ENCODE data around the gene DCTN1.

DCTN1 gene

GRCh38 chr2:74368499-74368898, 11.6 kb downstream of the DCTN1 start:
- no peak overlapping the region for H3K27ac ChIP-seq
- ChIA-PET POLR2A (ENCODE audit: low non-redundant PET) (no interaction called here), CTCF (no interaction called here)
- DNase-seq (ENCODE audit: low spot score), result no peak
- TF ChIP-seq CTCF (conservative IDR thresholded peaks at IDR 0.05; ENCODE audit: low read depth), result no peak

GRCh38 chr2:74367789-74368188, 12.3 kb downstream of the DCTN1 start:
- ChIA-PET CTCF (interaction anchor here (0.5 kb wide), 1 partner anchor 25 kb away, joined by 3 read pairs; no protein-coding TSS in a partner anchor), POLR2A (ENCODE audit: low non-redundant PET) (no interaction called here)
- no peak for DNase-seq (ENCODE audit: low spot score)
- no peak for TF ChIP-seq CTCF (conservative IDR thresholded peaks at IDR 0.05; ENCODE audit: low read depth)
- H3K27ac ChIP-seq, result no peak overlapping the region

GRCh38 chr2:74366036-74366435, 14.1 kb downstream of the DCTN1 start:
- no peak overlapping the region for H3K27ac ChIP-seq
- no peak for TF ChIP-seq CTCF (conservative IDR thresholded peaks at IDR 0.05; ENCODE audit: low read depth)
- ChIA-PET POLR2A (ENCODE audit: low non-redundant PET) (no interaction called here), CTCF (interaction anchor here (0.7 kb wide), 1 partner anchor 1187 kb away, joined by 3 read pairs; no protein-coding TSS in a partner anchor)
- no peak for DNase-seq (ENCODE audit: low spot score)

GRCh38 chr2:74364533-74365505, 15.3 kb downstream of the DCTN1 start:
- DNase-seq (ENCODE audit: low spot score), result no peak
- ChIA-PET POLR2A (ENCODE audit: low non-redundant PET) (no interaction called here), CTCF (no interaction called here)
- no peak for TF ChIP-seq CTCF (conservative IDR thresholded peaks at IDR 0.05; ENCODE audit: low read depth)
- H3K27ac ChIP-seq, result no peak overlapping the region

- H3K27ac ChIP-seq, result no peak overlapping the region
- DNase-seq (ENCODE audit: low spot score), result no peak
- CTCF ChIA-PET, result interaction anchor here (0.6 kb wide), 1 partner anchor 27 kb away, joined by 3 read pairs; no protein-coding TSS in a partner anchor
- POLR2A ChIA-PET (ENCODE audit: low non-redundant PET), result no interaction called here
- no peak for TF ChIP-seq CTCF (conservative IDR thresholded peaks at IDR 0.05; ENCODE audit: low read depth)
Measured at GRCh38 chr2:74361327-74361726, 18.8 kb downstream of the DCTN1 start.

- ChIA-PET CTCF (interaction anchor here (1.3 kb wide), 1 partner anchor 23 kb away, joined by 6 read pairs; no protein-coding TSS in a partner anchor), POLR2A (ENCODE audit: low non-redundant PET) (no interaction called here)
- no peak overlapping the region for H3K27ac ChIP-seq
- DNase-seq (ENCODE audit: low spot score), result no peak
- TF ChIP-seq CTCF (conservative IDR thresholded peaks at IDR 0.05; ENCODE audit: low read depth), result no peak
Measured at GRCh38 chr2:74357627-74358026, 22.5 kb downstream of the DCTN1 start.

Measured in RWPE1 (cell line).